Mesodermal cell (in vitro differentiated cells): Measurements from ENCODE around the gene ANO6.

ENCODE experiments used
- H3K27ac ChIP-seq: 2 replicates; pipeline ENCODE4 v1.7.0; 2013; ENCODE audit warnings: mild to moderate bottlenecking, low read depth, low read length, moderate library complexity; ENCODE audit not compliant: severe bottlenecking
- H3K36me3 ChIP-seq: 2 replicates; pipeline ENCODE4 v1.7.1; 2013; ENCODE audit warnings: mild to moderate bottlenecking, low read length, moderate library complexity; ENCODE audit not compliant: control insufficient read depth, insufficient read depth
- H3K4me1 ChIP-seq: one replicate; pipeline ENCODE4 v1.7.1; 2013; ENCODE audit warnings: mild to moderate bottlenecking, low read length; ENCODE audit not compliant: insufficient read depth, control insufficient read depth, poor library complexity, severe bottlenecking
- H3K4me3 ChIP-seq: 2 replicates; pipeline ENCODE4 v1.7.0; 2013; ENCODE audit warnings: low read length, control low read depth, mild to moderate bottlenecking; ENCODE audit not compliant: insufficient read depth, poor library complexity, severe bottlenecking; ENCODE audit errors: extremely low read depth
- H3K9me3 ChIP-seq: 2 replicates; pipeline ENCODE4 v1.7.1; 2013; ENCODE audit warnings: mild to moderate bottlenecking, low read length, moderate library complexity; ENCODE audit not compliant: control insufficient read depth
- WGBS, 2 experiments: methylation state at CpG; one replicate each; pipeline ENCODE4 v1.1.5; 2013; ENCODE audit warnings: missing lambda C conversion rate in 2 of 2; ENCODE audit not compliant: insufficient coverage in 2 of 2; 5-methylcytosine and 5-hydroxymethylcytosine counted together

ANO6 gene

DNA sequence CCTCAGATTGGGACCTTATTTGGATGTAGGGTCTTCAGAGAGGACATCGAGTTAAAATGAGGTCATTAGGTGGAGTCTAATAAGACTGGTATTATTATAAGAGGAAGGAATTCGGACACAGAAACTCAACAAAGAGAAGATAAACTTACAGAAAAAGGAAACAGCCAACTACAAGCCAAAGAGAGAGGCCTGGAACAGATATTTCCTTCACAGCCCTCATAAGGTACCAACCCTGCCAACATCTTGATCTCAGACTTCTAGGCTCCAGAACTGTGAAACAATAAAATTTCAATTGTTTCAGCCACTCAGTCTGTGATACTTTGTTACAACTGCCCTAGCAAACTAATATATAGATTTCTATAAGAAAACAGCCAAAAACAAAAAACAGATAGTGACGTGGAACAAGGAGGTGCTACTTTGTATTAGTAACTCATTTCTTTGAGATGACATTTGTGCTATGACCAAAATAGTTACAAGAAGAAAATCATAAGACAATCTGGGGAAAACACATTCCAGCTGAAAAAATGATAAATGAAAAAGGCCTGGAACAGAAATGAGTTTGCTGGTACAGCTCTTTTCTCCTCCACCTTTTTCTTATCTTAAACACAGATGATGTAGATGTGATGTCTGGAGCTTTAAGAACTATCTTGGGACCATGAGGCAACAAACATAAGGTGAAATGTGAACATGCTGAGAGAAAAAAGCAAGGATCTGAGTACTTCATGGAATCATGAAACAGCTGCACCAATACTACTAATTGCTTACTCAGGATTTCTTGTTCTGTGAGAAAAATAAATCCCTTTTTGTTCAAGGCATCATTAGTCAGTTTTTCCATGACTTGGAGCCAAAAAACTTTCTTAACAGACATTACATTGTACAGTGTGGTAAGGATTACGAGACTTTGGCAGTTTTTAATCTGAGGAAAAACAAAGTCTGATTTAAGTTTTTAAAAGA is 243.2 kb downstream of the ANO6 start:
- Histone ChIP-seq H3K36me3 (no peaks in the 10 kb centered on the region), H3K4me1 (no peaks in the 10 kb centered on the region), H3K9me3 (no peaks in the 10 kb centered on the region), H3K4me3 (no peak overlapping the region), H3K27ac (no peak overlapping the region)
- no CpG with 5 or more reads among the region's 4 CpGs for WGBS, 2 experiments

DNA sequence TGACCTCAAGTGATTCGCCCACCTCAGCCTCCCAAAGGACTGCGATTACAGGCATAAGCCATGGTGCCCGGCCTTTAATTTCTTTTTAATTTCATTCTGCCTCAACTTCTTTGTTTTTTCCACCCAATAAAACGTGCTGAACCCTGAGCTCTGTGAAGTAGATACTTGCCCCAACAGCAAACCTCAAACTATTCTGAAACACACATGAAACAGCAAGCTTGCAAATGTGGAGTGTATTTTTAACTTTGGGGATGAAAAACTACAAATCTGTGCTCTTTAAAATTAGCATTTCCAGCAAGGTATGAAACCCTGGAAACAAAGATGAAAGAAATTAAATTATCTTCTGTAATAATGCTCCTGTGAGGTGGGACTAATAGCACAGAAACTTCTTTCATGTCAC is 246.6 kb downstream of the ANO6 start:
- H3K27ac ChIP-seq: no peak overlapping the region
- no peaks in the 10 kb centered on the region for H3K4me1 ChIP-seq
- no peak overlapping the region for H3K4me3 ChIP-seq
- no peaks in the 10 kb centered on the region for H3K9me3 ChIP-seq
- whole genome bisulfite sequencing, 2 experiments: 81 to 84% methylated on average over 3 to 4 of the region's 4 CpGs
- no peaks in the 10 kb centered on the region for H3K36me3 ChIP-seq

DNA sequence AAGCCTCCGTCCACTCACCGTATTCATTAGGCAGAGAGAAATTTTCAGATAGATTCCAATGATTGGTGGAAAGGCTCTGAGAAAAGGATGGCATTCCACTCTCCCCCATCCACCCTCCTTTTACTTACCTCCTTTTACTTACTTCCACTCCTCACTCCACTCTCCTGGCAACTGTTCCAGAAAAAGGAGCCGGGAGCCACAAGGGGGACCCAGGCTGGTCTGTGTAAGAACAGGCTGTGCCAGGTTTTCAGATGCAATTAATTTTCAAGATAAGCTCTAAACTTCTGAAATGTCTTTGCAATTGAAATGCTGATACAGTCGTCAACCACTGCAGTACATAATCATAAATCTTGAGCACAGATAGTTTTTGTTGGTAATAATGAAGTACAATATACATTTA is 248.8 kb downstream of the ANO6 start:
- Histone ChIP-seq H3K27ac (no peak overlapping the region), H3K4me3 (no peak overlapping the region), H3K36me3 (no peaks in the 10 kb centered on the region), H3K4me1 (no peaks in the 10 kb centered on the region), H3K9me3 (no peaks in the 10 kb centered on the region)
- 83 to 100% methylated on average over 1 to 2 of the region's 4 CpGs for WGBS, 2 experiments

DNA sequence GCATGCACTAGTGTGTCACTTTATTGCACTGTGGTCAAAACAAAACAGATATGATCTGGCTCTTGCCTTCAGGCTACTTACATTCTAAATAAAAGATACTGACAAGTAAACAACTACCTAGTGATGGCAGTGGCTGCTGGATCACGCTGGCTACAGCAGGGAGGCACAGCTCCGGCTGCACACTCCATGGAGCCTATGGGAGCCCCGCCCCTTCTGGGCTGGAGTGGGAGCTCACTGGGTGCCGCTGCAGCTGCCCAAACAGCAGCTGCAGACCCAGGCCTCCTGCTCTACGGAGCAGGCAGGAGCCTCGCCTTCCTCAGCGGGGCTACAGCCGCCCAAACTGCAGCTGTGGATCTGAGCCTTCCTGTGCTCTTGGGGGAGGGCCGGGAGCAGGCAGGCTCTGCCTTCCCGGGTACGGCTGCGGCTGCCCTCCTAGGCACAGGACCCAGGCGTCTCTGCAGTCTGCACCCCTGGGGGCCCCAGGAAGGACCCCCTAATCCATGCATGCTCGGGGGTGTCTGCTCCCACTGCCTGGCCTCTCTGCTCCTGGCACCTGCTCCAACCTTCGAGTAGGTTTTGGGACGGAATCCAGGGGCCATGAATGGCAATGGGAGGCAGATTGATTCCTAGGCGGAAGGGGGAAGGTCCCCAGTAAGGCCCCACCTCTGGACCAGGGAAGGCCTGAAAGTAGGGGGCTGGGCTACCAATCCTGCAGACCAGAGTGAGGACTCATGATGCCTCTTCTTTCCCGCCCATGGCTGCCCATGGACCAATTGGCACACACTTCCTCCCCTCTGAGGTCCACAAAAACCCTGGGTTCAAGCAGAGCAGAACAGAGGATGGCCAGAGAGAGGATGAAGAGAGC is 253.1 kb downstream of the ANO6 start:
- Histone ChIP-seq H3K4me1 (no peaks in the 10 kb centered on the region), H3K4me3 (no peak overlapping the region), H3K36me3 (no peaks in the 10 kb centered on the region), H3K27ac (no peak overlapping the region), H3K9me3 (no peaks in the 10 kb centered on the region)
- WGBS, 2 experiments: 86 to 89% methylated on average over 17 to 18 of the region's 18 CpGs

DNA sequence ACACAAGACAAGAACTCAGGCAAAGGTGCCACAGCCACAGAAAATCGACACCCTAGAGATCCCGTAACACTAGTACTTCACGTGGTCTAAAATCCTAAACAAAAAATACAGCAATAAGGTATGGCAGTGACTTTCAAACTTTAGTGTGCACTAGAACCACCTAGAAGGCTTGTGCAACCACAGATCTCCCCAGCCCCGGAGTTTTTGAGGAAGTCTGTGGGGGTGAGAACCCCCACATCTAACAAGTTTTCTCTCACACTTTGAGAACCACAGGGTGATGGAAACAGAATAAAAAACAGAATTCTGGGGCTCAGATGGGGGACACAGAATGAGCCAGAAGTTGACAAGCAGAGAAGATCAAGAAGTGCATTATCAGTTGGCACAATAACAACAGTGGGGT is 254.0 kb downstream of the ANO6 start:
- Histone ChIP-seq H3K4me3 (no peak overlapping the region), H3K4me1 (no peaks in the 10 kb centered on the region), H3K36me3 (no peaks in the 10 kb centered on the region), H3K27ac (no peak overlapping the region), H3K9me3 (no peaks in the 10 kb centered on the region)
- whole genome bisulfite sequencing, 2 experiments: 80 to 100% methylated on average over 1 to 3 of the region's 4 CpGs

DNA sequence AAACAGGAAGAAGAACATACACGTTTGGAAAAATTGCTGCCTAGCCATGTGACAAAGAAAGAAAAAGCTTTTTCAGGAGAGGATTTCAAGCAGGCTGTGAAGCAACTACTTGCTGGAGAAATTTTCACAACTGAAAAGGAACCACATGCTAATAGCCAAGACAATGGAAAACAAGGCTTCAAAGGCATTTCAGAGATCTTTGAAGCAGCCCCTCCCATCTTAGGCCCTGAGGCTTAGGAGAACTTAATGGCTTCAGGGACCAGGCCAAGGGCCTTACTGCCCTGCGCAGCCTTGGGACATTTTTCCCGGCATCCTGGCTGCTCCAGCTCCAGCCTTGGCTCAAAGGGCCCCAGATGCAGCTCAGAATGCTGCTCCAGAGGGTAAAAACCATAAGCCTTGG is 257.7 kb downstream of the ANO6 start:
- no peak overlapping the region for H3K27ac ChIP-seq
- WGBS, 2 experiments: 60 to 77% methylated on average over 1 to 2 of the region's 3 CpGs

DNA sequence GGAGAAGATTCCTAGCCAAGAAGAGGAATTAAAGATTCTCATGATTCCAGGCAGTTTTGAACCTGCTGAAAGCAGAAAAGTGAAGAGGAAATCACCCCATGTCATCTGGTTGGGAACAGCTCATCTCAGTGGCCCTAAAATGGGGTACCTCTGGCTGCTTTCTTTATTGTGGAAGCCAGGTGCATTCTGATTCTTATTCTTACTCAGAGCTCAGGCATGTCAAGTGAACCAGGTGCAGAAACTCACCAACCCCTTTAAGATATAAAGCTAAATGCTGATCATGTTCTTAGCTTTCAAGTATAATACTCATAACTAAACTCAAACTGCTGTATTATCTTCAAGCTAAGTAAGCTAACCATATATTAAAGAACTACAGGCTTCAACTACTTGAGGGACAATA is 259.7 kb downstream of the ANO6 start:
- Histone ChIP-seq H3K9me3 (no peaks in the 10 kb centered on the region), H3K27ac (no peak overlapping the region), H3K36me3 (no peaks in the 10 kb centered on the region), H3K4me3 (no peak overlapping the region), H3K4me1 (no peaks in the 10 kb centered on the region)

More for the DNA sequence above, 257.7 kb downstream of the ANO6 start:
- Histone ChIP-seq H3K4me3 (no peak overlapping the region), H3K9me3 (no peaks in the 10 kb centered on the region), H3K4me1 (no peaks in the 10 kb centered on the region), H3K36me3 (no peaks in the 10 kb centered on the region)

DNA sequence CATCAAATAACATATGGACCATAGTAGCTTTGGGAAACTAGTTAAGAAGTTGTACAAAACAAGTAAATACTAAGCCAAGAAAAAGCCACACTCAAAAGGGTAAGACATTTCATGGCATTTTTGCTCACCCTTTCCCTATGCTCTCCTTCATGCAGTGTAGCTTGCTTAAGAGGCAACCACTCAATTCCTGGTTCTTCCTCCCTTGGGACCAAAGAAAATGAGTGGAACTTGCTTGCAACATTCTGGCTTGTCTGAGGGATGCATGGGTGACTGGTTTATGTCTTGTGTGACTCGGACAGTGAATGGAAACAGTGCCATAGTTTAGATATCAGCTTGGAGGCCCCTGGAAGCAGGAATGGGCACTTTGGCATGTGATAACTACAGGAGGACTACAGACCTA is 261.6 kb downstream of the ANO6 start:
- H3K36me3 ChIP-seq: no peaks in the 10 kb centered on the region
- H3K27ac ChIP-seq: no peak overlapping the region
- 86 to 89% methylated on average over 1 of the region's 1 CpG for WGBS, 2 experiments
- no peaks in the 10 kb centered on the region for H3K4me1 ChIP-seq
- no peaks in the 10 kb centered on the region for H3K9me3 ChIP-seq
- no peak overlapping the region for H3K4me3 ChIP-seq

DNA sequence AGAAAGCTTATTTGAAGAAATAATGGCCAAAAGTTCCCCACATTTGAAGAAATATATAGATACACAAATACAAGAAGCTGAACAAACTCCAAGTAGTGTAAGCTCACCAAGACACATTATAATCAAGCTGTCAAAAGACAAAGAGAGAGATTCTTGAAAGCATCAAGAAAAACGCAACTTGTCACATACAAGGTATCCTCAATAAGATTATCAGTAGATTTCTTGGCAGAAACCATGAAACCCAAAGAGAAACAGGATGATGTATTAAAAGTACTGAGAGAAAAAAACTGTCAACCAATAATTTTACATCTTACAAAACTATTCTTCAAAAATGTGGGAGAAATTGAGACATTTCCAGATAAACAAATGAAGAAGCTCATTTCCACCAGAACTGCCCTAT is 263.0 kb downstream of the ANO6 start:
- Histone ChIP-seq H3K36me3 (no peaks in the 10 kb centered on the region), H3K27ac (no peak overlapping the region), H3K9me3 (no peaks in the 10 kb centered on the region), H3K4me3 (no peak overlapping the region), H3K4me1 (no peaks in the 10 kb centered on the region)
- WGBS, 2 experiments: no CpG with 5 or more reads among the region's 1 CpG

DNA sequence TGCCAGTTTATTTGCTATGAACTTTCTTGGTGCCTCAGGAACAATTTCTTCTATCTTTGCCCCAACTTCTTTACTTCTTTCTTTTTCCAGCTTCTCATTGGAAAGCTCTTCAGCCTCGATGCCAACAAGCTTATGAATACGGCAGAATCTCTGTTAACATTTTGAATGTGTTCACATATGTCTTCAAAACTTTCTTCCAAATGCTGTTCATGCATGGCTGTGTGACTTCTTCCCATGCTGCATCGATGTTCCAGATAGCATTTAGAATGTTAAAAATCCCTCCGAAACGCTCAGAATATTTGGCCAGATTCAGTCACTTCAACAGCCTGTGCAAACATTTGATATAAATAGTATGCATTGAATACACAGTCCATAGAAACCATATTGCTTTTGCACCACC is 265.9 kb downstream of the ANO6 start:
- no peaks in the 10 kb centered on the region for H3K36me3 ChIP-seq
- no peak overlapping the region for H3K27ac ChIP-seq
- H3K4me3 ChIP-seq: no peak overlapping the region
- H3K4me1 ChIP-seq: no peaks in the 10 kb centered on the region
- 83 to 92% methylated on average over 2 to 3 of the region's 5 CpGs for WGBS, 2 experiments
- H3K9me3 ChIP-seq: no peaks in the 10 kb centered on the region

DNA sequence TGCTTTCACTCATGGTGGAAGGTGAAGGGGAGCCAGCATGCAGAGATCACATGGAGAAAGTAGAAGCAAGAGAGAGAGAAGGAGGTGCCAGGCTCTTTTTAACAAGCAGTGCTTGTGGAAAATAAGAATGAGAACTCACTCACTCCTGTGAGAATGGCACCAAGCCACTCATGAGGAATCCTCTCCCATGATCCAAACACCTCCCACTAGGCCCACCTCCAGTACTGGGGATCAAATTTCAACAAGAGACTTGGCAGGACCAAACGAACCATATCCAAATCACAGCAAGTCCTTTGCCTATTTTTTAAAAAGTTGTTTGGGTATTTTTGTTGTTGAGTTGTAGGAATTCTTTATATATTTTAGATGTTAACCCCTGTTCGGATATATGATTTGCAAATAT is 267.7 kb downstream of the ANO6 start:
- no CpG with 5 or more reads among the region's 2 CpGs for WGBS, 2 experiments
- no peak overlapping the region for H3K4me3 ChIP-seq
- no peaks in the 10 kb centered on the region for H3K4me1 ChIP-seq
- no peak overlapping the region for H3K27ac ChIP-seq
- no peaks in the 10 kb centered on the region for H3K9me3 ChIP-seq
- no peaks in the 10 kb centered on the region for H3K36me3 ChIP-seq
